Panc1 (cell line): ENCODE results near the gene CD300LF.

Source experiments
- CTCF ChIP-seq: fragments of 450-650 bp; IDR thresholded peaks from 2 replicates; pipeline ENCODE4 v1.5.1; 2017; ENCODE audit warnings: mild to moderate bottlenecking
- REST ChIP-seq, 2 experiments: IDR thresholded peaks; 2 replicates each; pipeline ENCODE4 v1.6.1; 2011 to 2012; ENCODE audit warnings: low read depth in 2 of 2, control low read depth in 1 of 2, low read length in 1 of 2, mild to moderate bottlenecking in 1 of 2, moderate library complexity in 1 of 2; ENCODE audit not compliant: insufficient read depth in 1 of 2

GRCh38 chr17:74713171-74713755, 540 bp upstream of the CD300LF start:
- no peak for TF ChIP-seq CTCF
- TF ChIP-seq REST (IDR thresholded peaks at IDR 0.05; ENCODE audit: insufficient read depth in 1 of 2, low read depth in 2 of 2, low read length in 1 of 2): no peak
